Measurements from ENCODE around the gene IL17B.

DNA sequence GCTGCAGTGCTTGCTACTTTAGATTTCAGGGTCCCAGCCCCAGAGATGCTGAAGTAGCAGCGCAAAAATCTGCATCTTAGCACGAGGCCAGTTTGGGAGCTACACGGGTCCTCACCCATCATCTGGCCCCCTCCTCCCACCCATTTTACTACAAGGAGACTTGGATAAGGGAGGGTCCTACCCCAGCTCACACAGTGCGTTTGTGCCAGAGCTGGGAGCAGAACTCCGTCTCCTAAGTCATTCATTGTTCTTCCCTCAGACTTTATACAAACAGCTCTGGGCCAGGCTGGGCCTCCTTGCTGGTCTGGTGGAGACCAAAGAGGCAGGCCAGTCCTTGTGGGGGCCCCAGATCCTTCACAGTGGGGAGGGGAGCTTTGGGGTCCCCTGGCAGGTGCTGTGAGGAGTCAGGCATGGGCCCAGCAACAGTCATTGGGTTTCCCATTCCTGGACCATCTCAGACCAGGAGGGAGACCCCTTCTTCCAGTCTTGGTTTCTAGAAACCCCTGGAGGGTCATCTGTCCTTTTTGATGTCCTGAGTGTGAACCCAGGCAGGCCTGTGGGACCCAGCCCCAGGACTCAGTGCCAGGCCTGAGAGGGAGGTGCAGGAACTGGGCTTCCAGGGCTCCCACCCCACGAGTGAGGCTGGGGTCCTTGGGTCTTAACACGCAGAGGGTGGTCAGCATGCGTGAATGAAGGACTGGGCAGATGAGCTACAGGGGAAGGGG is 2.3 kb upstream of the IL17B start:
- TF ChIP-seq, protein P1, sequence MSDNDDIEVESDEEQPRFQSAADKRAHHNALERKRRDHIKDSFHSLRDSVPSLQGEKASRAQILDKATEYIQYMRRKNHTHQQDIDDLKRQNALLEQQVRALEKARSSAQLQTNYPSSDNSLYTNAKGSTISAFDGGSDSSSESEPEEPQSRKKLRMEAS (IDR thresholded peaks at IDR 0.05): no peak
- TF ChIP-seq ATF7 (IDR thresholded peaks at IDR 0.05) (no peak), ATF7 (CRISPR knock-in tag; IDR thresholded peaks at IDR 0.05) (no peak), TAF1 (CRISPR knock-in tag; IDR thresholded peaks at IDR 0.05) (no peak), KLF9 (CRISPR knock-in tag; IDR thresholded peaks at IDR 0.05; ENCODE audit: low read depth) (no peak), ZNF232 (CRISPR knock-in tag; IDR thresholded peaks at IDR 0.05; ENCODE audit: borderline replicate concordance) (no peak), ZMYM3 (CRISPR knock-in tag; IDR thresholded peaks at IDR 0.05) (no peak), HMG20A (CRISPR knock-in tag; IDR thresholded peaks at IDR 0.05; ENCODE audit: borderline replicate concordance) (no peak), ETV6 (CRISPR knock-in tag; conservative IDR thresholded peaks at IDR 0.05) (no peak), POLR2A (IDR thresholded peaks at IDR 0.05; ENCODE audit: insufficient read depth in 1 of 2, low read depth in 2 of 2, low read length in 2 of 2) (no peak)
- TF ChIP-seq, protein P2, sequence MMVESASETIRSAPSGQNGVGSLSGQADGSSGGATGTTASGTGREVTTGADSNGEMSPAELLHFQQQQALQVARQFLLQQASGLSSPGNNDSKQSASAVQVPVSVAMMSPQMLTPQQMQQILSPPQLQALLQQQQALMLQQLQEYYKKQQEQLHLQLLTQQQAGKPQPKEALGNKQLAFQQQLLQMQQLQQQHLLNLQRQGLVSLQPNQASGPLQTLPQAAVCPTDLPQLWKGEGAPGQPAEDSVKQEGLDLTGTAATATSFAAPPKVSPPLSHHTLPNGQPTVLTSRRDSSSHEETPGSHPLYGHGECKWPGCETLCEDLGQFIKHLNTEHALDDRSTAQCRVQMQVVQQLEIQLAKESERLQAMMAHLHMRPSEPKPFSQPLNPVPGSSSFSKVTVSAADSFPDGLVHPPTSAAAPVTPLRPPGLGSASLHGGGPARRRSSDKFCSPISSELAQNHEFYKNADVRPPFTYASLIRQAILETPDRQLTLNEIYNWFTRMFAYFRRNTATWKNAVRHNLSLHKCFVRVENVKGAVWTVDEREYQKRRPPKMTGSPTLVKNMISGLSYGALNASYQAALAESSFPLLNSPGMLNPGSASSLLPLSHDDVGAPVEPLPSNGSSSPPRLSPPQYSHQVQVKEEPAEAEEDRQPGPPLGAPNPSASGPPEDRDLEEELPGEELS (CRISPR knock-in tag; IDR thresholded peaks at IDR 0.05): no peak; the same call in 1 of the 2 replicates
- TF ChIP-seq, protein P3, sequence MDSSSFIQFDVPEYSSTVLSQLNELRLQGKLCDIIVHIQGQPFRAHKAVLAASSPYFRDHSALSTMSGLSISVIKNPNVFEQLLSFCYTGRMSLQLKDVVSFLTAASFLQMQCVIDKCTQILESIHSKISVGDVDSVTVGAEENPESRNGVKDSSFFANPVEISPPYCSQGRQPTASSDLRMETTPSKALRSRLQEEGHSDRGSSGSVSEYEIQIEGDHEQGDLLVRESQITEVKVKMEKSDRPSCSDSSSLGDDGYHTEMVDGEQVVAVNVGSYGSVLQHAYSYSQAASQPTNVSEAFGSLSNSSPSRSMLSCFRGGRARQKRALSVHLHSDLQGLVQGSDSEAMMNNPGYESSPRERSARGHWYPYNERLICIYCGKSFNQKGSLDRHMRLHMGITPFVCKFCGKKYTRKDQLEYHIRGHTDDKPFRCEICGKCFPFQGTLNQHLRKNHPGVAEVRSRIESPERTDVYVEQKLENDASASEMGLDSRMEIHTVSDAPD (CRISPR knock-in tag; IDR thresholded peaks at IDR 0.05): no peak
- TF ChIP-seq, protein P4, sequence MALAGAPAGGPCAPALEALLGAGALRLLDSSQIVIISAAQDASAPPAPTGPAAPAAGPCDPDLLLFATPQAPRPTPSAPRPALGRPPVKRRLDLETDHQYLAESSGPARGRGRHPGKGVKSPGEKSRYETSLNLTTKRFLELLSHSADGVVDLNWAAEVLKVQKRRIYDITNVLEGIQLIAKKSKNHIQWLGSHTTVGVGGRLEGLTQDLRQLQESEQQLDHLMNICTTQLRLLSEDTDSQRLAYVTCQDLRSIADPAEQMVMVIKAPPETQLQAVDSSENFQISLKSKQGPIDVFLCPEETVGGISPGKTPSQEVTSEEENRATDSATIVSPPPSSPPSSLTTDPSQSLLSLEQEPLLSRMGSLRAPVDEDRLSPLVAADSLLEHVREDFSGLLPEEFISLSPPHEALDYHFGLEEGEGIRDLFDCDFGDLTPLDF (CRISPR knock-in tag; IDR thresholded peaks at IDR 0.05): no peak
- TF ChIP-seq, protein P5, sequence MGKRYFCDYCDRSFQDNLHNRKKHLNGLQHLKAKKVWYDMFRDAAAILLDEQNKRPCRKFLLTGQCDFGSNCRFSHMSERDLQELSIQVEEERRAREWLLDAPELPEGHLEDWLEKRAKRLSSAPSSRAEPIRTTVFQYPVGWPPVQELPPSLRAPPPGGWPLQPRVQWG (CRISPR knock-in tag; IDR thresholded peaks at IDR 0.05; ENCODE audit: borderline replicate concordance, low read depth): no peak
